Measurements from ENCODE around the gene FOXO6.

GRCh38 chr1:41394959-41395956 lies 34.0 kb downstream of the FOXO6 start:
- TF ChIP-seq, protein P1, sequence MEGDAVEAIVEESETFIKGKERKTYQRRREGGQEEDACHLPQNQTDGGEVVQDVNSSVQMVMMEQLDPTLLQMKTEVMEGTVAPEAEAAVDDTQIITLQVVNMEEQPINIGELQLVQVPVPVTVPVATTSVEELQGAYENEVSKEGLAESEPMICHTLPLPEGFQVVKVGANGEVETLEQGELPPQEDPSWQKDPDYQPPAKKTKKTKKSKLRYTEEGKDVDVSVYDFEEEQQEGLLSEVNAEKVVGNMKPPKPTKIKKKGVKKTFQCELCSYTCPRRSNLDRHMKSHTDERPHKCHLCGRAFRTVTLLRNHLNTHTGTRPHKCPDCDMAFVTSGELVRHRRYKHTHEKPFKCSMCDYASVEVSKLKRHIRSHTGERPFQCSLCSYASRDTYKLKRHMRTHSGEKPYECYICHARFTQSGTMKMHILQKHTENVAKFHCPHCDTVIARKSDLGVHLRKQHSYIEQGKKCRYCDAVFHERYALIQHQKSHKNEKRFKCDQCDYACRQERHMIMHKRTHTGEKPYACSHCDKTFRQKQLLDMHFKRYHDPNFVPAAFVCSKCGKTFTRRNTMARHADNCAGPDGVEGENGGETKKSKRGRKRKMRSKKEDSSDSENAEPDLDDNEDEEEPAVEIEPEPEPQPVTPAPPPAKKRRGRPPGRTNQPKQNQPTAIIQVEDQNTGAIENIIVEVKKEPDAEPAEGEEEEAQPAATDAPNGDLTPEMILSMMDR (IDR thresholded peaks at IDR 0.05) = no peak
- no peak for TF ChIP-seq EZH2 (IDR thresholded peaks at IDR 0.05; ENCODE audit: borderline replicate concordance, insufficient read depth, low read depth, low read length, poor library complexity, severe bottlenecking)

All from B cell (primary cell).